Neutrophil (primary cell): ENCODE results near the gene ABCG4.
A peak's percentile ranks its signal among the peaks of the same experiment; 100 is the strongest.

Source experiments
- H3K27ac ChIP-seq: fragments of 200-600 bp; sonication (generic); 2 replicates; pipeline ENCODE4 v1.5.1; 2016; ENCODE audit warnings: mild to moderate bottlenecking, moderate library complexity
- H3K27me3 ChIP-seq: fragments of 200-600 bp; sonication (generic); 2 replicates; pipeline ENCODE4 v1.6.0; 2016; ENCODE audit warnings: mild to moderate bottlenecking
- H3K36me3 ChIP-seq: fragments of 200-600 bp; sonication (generic); 2 replicates; pipeline ENCODE4 v1.5.1; 2017
- H3K4me1 ChIP-seq, 2 experiments: fragments of 200-600 bp in 1 of 2; sonication (generic) in 1 of 2; 1 replicate in 1 of 2; 2 replicates in 1 of 2; pipeline versions ENCODE4 v1.5.1 to v1.6.1; 2013 to 2016; ENCODE audit warnings: low read depth in 1 of 2, low read length in 1 of 2, mild to moderate bottlenecking in 1 of 2, moderate library complexity in 1 of 2; ENCODE audit not compliant: control insufficient read depth in 1 of 2, insufficient read depth in 1 of 2
- H3K4me3 ChIP-seq, 2 experiments: fragments of 200-600 bp in 1 of 2; sonication (generic) in 1 of 2; 1 replicate in 1 of 2; 2 replicates in 1 of 2; pipeline ENCODE4 v1.5.1; 2013 to 2016; ENCODE audit warnings: low read depth in 1 of 2, low read length in 1 of 2, mild to moderate bottlenecking in 1 of 2, moderate library complexity in 1 of 2
- H3K9me3 ChIP-seq: fragments of 200-600 bp; sonication (generic); 2 replicates; pipeline ENCODE4 v1.5.1; 2016
- TF ChIP-seq, protein P1 (sequence below): fragments of 200-600 bp; sonication (generic); IDR thresholded peaks from 2 replicates; pipeline ENCODE4 v1.5.1; 2016; ENCODE audit warnings: antibody characterized with exemption

Gene ABCG4

GRCh38 chr11:119145551-119145950, 3.3 kb upstream of the ABCG4 start:
- no peak overlapping the region for H3K27ac ChIP-seq
- H3K4me1 ChIP-seq = peaks cover 10 to 26% of the 10 kb centered on the region in 2 experiments
- no peaks in the 10 kb centered on the region for H3K36me3 ChIP-seq
- TF ChIP-seq, protein P1, sequence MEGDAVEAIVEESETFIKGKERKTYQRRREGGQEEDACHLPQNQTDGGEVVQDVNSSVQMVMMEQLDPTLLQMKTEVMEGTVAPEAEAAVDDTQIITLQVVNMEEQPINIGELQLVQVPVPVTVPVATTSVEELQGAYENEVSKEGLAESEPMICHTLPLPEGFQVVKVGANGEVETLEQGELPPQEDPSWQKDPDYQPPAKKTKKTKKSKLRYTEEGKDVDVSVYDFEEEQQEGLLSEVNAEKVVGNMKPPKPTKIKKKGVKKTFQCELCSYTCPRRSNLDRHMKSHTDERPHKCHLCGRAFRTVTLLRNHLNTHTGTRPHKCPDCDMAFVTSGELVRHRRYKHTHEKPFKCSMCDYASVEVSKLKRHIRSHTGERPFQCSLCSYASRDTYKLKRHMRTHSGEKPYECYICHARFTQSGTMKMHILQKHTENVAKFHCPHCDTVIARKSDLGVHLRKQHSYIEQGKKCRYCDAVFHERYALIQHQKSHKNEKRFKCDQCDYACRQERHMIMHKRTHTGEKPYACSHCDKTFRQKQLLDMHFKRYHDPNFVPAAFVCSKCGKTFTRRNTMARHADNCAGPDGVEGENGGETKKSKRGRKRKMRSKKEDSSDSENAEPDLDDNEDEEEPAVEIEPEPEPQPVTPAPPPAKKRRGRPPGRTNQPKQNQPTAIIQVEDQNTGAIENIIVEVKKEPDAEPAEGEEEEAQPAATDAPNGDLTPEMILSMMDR = no peak
- H3K9me3 ChIP-seq = no peaks in the 10 kb centered on the region
- H3K4me3 ChIP-seq = no peak overlapping the region
- H3K27me3 ChIP-seq = peaks cover 60% of the 10 kb centered on the region

DNA sequence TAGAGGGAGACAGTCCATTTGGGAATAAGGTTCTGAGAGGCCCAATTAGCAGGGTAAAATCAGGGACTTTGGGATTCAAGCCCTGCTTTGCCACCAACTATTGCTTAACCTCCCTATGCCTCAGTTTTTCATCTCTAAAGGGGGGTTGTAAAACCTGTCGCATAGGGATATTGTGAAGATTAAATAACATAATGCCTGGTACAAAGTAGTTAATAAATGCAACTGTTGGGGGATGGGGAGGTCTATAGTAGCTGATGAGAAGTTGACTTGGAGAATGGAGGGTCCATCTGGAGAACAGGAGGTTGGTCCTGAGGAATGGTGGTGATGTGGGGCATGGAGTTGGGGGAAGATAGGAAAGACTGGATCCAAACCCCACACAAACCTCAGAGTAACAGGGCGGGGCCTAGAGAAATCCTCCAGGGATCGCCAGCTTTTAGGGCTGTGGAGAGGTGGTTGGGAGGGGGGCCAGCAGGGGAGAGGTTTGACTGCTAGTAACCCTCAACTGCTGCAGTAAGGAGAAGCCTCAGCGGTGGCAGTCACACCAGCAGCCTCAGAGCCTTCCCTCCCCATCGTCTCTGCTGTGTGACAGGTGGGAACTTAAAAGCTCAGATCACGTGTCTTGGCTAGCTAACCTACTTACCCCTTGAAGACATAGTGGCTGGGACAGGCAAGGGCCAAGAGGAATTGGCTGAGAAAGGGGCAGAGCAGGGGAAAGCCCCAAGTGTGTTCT, 1.1 kb upstream of the ABCG4 start:
- TF ChIP-seq, protein P1 = no peak
- Histone ChIP-seq H3K27ac (no peak overlapping the region), H3K4me1 (peaks cover 10 to 26% of the 10 kb centered on the region in 2 experiments), H3K4me3 (no peak overlapping the region), H3K36me3 (no peaks in the 10 kb centered on the region), H3K9me3 (no peaks in the 10 kb centered on the region), H3K27me3 (peaks cover 78% of the 10 kb centered on the region)

DNA sequence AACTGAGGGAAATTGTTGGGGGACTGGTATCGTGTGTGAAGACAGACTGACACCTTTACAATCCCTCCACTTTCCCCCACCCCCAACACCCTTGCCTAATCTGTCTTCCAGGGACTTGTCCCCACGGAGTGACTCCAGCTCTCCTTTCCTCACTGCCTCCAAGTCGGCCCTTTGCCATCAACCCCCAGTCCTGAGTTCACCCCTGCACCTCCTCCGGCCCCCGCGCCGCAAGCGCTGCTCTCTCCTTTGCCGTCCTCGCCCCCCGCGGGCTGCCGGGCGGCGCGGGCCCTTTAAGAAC, 183 bp upstream of the ABCG4 start:
- no peaks in the 10 kb centered on the region for H3K9me3 ChIP-seq
- peaks cover 10 to 21% of the 10 kb centered on the region in 2 experiments for H3K4me1 ChIP-seq
- peak overlapping the region; percentile 52 to 62 for H3K4me3 ChIP-seq
- H3K27me3 ChIP-seq = peaks cover 87% of the 10 kb centered on the region
- no peaks in the 10 kb centered on the region for H3K36me3 ChIP-seq
- TF ChIP-seq, protein P1 = no peak
- H3K27ac ChIP-seq = no peak overlapping the region

DNA sequence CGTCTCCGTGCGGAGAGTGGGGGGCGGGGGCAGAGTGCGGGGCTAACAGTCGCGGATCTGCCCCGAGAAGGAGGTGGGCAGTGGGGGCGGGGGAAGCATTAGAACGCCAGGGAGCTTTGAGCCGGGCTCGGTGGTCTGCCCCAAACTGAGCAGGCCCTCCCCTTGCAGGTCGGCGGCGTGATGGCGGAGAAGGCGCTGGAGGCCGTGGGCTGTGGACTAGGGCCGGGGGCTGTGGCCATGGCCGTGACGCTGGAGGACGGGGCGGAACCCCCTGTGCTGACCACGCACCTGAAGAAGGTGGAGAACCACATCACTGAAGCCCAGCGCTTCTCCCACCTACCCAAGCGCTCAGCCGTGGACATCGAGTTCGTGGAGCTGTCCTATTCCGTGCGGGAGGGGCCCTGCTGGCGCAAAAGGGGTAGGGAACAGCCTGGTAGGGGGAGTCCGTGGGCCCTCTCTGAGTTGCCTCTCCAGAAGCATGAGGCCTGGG, 979 bp downstream of the ABCG4 start:
- Histone ChIP-seq H3K4me3 (peak overlapping the region in 1 of 2 experiments; percentile 62), H3K4me1 (peaks cover 10 to 19% of the 10 kb centered on the region in 2 experiments), H3K9me3 (no peaks in the 10 kb centered on the region), H3K27me3 (peaks cover 98% of the 10 kb centered on the region), H3K36me3 (no peaks in the 10 kb centered on the region), H3K27ac (no peak overlapping the region)
- TF ChIP-seq, protein P1 = no peak

DNA sequence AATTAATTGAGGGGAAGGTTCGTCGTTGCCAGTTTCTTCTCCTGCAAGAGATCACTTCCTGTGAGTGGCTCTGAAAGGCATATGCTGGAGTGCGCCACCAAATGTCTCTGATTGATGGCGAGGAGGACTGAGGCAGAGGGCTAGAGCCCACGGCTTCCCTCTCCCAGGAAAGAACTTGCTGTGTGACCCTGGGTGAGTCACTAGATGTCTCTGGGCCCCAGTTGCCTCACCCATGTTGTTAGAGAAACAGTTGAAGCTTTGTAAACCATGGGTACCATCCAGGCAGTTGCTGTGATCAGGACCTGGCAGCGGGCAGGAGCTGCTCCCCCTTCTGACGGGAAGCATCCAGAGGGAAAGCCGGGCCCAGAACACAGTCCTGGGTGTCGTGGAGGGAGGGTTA, 3.2 kb downstream of the ABCG4 start:
- no peaks in the 10 kb centered on the region for H3K36me3 ChIP-seq
- no peak overlapping the region for H3K4me3 ChIP-seq
- no peak overlapping the region for H3K27ac ChIP-seq
- H3K27me3 ChIP-seq = peaks cover 100% of the 10 kb centered on the region
- peaks cover 10 to 15% of the 10 kb centered on the region in 2 experiments for H3K4me1 ChIP-seq
- H3K9me3 ChIP-seq = no peaks in the 10 kb centered on the region
- TF ChIP-seq, protein P1 = no peak
